ENCODE data around the gene ZNF304.

The ZNF304 gene

DNA sequence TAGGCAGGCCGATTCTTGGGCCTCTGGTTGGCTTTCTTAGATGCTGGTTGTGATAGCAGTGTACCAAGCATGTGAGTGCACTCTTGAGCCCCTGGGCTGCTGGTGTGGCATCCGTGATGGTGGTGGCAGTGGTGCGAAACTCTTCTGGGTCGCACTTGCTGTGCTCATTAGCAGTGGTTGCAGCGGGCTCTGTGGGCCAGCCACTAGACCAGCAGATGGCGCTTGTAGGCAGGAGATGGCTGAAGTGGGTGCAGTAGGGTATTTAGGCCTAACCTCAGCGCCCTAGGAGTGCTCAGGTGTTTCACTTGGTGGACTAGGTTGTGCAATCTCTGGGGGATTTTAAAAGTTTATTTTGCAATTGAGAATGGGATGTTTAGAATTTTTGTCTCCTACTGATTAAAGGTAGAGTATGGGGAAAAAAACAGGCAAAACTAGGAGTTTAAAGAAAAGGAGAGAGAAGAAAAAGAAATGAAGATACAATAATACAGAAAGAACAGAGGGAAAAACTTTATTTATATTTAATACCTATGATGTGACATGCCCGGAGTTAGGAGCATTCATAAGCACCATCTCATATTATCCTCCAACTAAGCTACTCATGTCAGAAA is 55.5 kb downstream of the ZNF304 start:
- DNase-seq (ENCODE audit: low spot score) (no peak), ATAC-seq (ENCODE audit: low read depth) (peak; percentile 60)
- H3K4me1 ChIP-seq (ENCODE audit: insufficient read depth, poor library complexity, severe bottlenecking), result no peaks in the 10 kb centered on the region
- H3K4me3 ChIP-seq (ENCODE audit: severe bottlenecking), result no peak overlapping the region
- TF ChIP-seq, protein P1, sequence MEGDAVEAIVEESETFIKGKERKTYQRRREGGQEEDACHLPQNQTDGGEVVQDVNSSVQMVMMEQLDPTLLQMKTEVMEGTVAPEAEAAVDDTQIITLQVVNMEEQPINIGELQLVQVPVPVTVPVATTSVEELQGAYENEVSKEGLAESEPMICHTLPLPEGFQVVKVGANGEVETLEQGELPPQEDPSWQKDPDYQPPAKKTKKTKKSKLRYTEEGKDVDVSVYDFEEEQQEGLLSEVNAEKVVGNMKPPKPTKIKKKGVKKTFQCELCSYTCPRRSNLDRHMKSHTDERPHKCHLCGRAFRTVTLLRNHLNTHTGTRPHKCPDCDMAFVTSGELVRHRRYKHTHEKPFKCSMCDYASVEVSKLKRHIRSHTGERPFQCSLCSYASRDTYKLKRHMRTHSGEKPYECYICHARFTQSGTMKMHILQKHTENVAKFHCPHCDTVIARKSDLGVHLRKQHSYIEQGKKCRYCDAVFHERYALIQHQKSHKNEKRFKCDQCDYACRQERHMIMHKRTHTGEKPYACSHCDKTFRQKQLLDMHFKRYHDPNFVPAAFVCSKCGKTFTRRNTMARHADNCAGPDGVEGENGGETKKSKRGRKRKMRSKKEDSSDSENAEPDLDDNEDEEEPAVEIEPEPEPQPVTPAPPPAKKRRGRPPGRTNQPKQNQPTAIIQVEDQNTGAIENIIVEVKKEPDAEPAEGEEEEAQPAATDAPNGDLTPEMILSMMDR (IDR thresholded peaks at IDR 0.05; ENCODE audit: poor library complexity, severe bottlenecking), result peak; percentile 81
- no peaks in the 10 kb centered on the region for H3K36me3 ChIP-seq (ENCODE audit: low read depth)
- H3K27ac ChIP-seq (ENCODE audit: poor library complexity, severe bottlenecking), result no peak overlapping the region
- no peaks in the 10 kb centered on the region for H3K27me3 ChIP-seq (ENCODE audit: insufficient read depth, poor library complexity, severe bottlenecking)
- no peaks in the 10 kb centered on the region for H3K9me3 ChIP-seq (ENCODE audit: severe bottlenecking)
